ENCODE results near the gene SMCP.

SMCP gene

GRCh38 chr1:152878042-152878441 lies at the start of gene SMCP:
SMCP (plus strand) TSS chr1:152878322; CDS start chr1:152884423, 6,101 bp downstream.
- DNase-seq, result no peak

- no peak for DNase-seq
Measured at GRCh38 chr1:152836870-152837269, 41.3 kb upstream of the SMCP start.

GRCh38 chr1:152842556-152842955 lies 35.6 kb upstream of the SMCP start, which contains the start of gene LCE6A:
LCE6A (plus strand) TSS chr1:152842856; CDS start chr1:152843521, 665 bp downstream.
- no peak for DNase-seq

- no peak for DNase-seq
Measured at GRCh38 chr1:152855661-152856060, 22.5 kb upstream of the SMCP start.

- DNase-seq, result no peak
Measured at GRCh38 chr1:152858062-152858461, 20.1 kb upstream of the SMCP start.

GRCh38 chr1:152859696-152860095 lies 18.4 kb upstream of the SMCP start, which contains the start of gene LCE7A:
LCE7A (plus strand) TSS chr1:152859996; CDS start chr1:152860698, 702 bp downstream.
- no peak for DNase-seq

GRCh38 chr1:152860129-152860528 lies 18.0 kb upstream of the SMCP start:
- no peak for DNase-seq

- DNase-seq, result no peak
Measured at GRCh38 chr1:152861374-152861773, 16.7 kb upstream of the SMCP start.

GRCh38 chr1:152864443-152864842 lies 13.7 kb upstream of the SMCP start:
- no peak for DNase-seq

- no peak for DNase-seq
Measured at GRCh38 chr1:152866321-152866720, 11.8 kb upstream of the SMCP start.

- DNase-seq, result peak; percentile 59
Measured at GRCh38 chr1:152869808-152870419, 8.2 kb upstream of the SMCP start.

GRCh38 chr1:152870831-152871730 lies 7.0 kb upstream of the SMCP start:
- no peak for DNase-seq

GRCh38 chr1:152871731-152872126 lies 6.4 kb upstream of the SMCP start:
- no peak for DNase-seq

- no peak for DNase-seq
Measured at GRCh38 chr1:152873495-152873894, 4.6 kb upstream of the SMCP start.

GRCh38 chr1:152876827-152877226 lies 1.3 kb upstream of the SMCP start:
- no peak for DNase-seq

- no peak for DNase-seq
Measured at GRCh38 chr1:152879559-152880198, 1.6 kb downstream of the SMCP start.

- DNase-seq, result no peak
Measured at GRCh38 chr1:152880316-152880715, 2.2 kb downstream of the SMCP start.

- no peak for DNase-seq
Measured at GRCh38 chr1:152880907-152881306, 2.8 kb downstream of the SMCP start.

GRCh38 chr1:152884085-152884484 lies 6.0 kb downstream of the SMCP start:
- no peak for DNase-seq

- no peak for DNase-seq
Measured at GRCh38 chr1:152884506-152884905, 6.4 kb downstream of the SMCP start.

- DNase-seq, result no peak
Measured at GRCh38 chr1:152884966-152885624, 7.0 kb downstream of the SMCP start.

- no peak for DNase-seq
Measured at GRCh38 chr1:152886085-152886484, 8.0 kb downstream of the SMCP start.
